ENCODE measurements around the gene SNTG2.
"Not testable (repeated sequence)": the region's sequence is repeated elsewhere in the genome, so short reads cannot be mapped to it uniquely, and the experiment has no call there.

The SNTG2 gene

GRCh38 chr2:1378456-1379150 is 428.0 kb downstream of the SNTG2 start:
- Histone ChIP-seq H3K4me1 (ENCODE audit: control insufficient read depth in 2 of 2, insufficient read depth in 1 of 2, low read depth in 1 of 2, low read length in 2 of 2) (no peaks in the 10 kb centered on the region), H3K27me3 (ENCODE audit: control insufficient read depth in 3 of 3, insufficient read depth in 3 of 3, low read depth in 1 of 3, low read length in 3 of 3) (no peaks in the 10 kb centered on the region), H2AFZ (ENCODE audit: low read length) (no peak overlapping the region), H3K23ac (ENCODE audit: low read depth, low read length, poor library complexity) (peak overlapping the region; percentile 71), H2AK5ac (ENCODE audit: low read depth, low read length) (peak overlapping the region; percentile 40), H3K14ac (ENCODE audit: low read length) (peak overlapping the region; percentile 60), H3K9me3 (replicated peaks in 1 of 2; ENCODE audit: control insufficient read depth in 2 of 2, insufficient read depth in 1 of 2, low read depth in 1 of 2, low read length in 2 of 2) (no peaks in the 10 kb centered on the region), H3K4me3 (ENCODE audit: low read length in 2 of 2) (no peak overlapping the region), H3K4ac (ENCODE audit: low read length) (no peak overlapping the region), H3K27ac (replicated peaks; ENCODE audit: low read length) (no peak overlapping the region), H2BK5ac (ENCODE audit: low read length) (no peak overlapping the region), H3K36me3 (replicated peaks in 1 of 2; ENCODE audit: control insufficient read depth in 2 of 2, insufficient read depth in 2 of 2, low read length in 2 of 2) (no peaks in the 10 kb centered on the region), H3K9ac (ENCODE audit: low read depth, low read length, poor library complexity) (no peak overlapping the region), H2BK12ac (ENCODE audit: low read length) (peak overlapping the region; percentile 77), H4K8ac (ENCODE audit: low read depth, low read length) (peak overlapping the region; percentile 54), H2BK120ac (ENCODE audit: low read depth, low read length) (peak overlapping the region; percentile 32), H3K79me1 (ENCODE audit: low read depth, low read length) (no peaks in the 10 kb centered on the region), H2BK15ac (ENCODE audit: low read length) (peak overlapping the region; percentile 63), H3K4me2 (ENCODE audit: insufficient read depth, low read length, poor library complexity, severe bottlenecking) (no peak overlapping the region), H3K18ac (ENCODE audit: low read length) (peak overlapping the region; percentile 63), H4K91ac (ENCODE audit: low read depth, low read length, poor library complexity) (no peak overlapping the region)
- WGBS, 2 donors (ENCODE audit: extremely low coverage in 2 of 2, insufficient read length in 2 of 2, insufficient replicate concordance in 1 of 2) = no CpG with 5 or more reads among the region's 17 CpGs
- no peak for DNase-seq (ENCODE audit: low spot score)

GRCh38 chr2:1381644-1382043 is 431.0 kb downstream of the SNTG2 start:
- Histone ChIP-seq H2AK5ac (ENCODE audit: low read depth, low read length) (no peak overlapping the region), H2BK12ac (ENCODE audit: low read length) (no peak overlapping the region), H2BK5ac (ENCODE audit: low read length) (no peak overlapping the region), H3K27me3 (ENCODE audit: control insufficient read depth in 3 of 3, insufficient read depth in 3 of 3, low read depth in 1 of 3, low read length in 3 of 3) (no peaks in the 10 kb centered on the region), H4K8ac (ENCODE audit: low read depth, low read length) (no peak overlapping the region), H3K4me1 (ENCODE audit: control insufficient read depth in 2 of 2, insufficient read depth in 1 of 2, low read depth in 1 of 2, low read length in 2 of 2) (no peaks in the 10 kb centered on the region), H3K4ac (ENCODE audit: low read length) (no peak overlapping the region), H3K23ac (ENCODE audit: low read depth, low read length, poor library complexity) (no peak overlapping the region), H3K36me3 (replicated peaks in 1 of 2; ENCODE audit: control insufficient read depth in 2 of 2, insufficient read depth in 2 of 2, low read length in 2 of 2) (no peaks in the 10 kb centered on the region), H3K4me2 (ENCODE audit: insufficient read depth, low read length, poor library complexity, severe bottlenecking) (no peak overlapping the region), H2AFZ (ENCODE audit: low read length) (no peak overlapping the region), H2BK120ac (ENCODE audit: low read depth, low read length) (no peak overlapping the region), H3K18ac (ENCODE audit: low read length) (no peak overlapping the region), H3K14ac (ENCODE audit: low read length) (no peak overlapping the region), H4K91ac (ENCODE audit: low read depth, low read length, poor library complexity) (no peak overlapping the region), H3K9ac (ENCODE audit: low read depth, low read length, poor library complexity) (no peak overlapping the region), H3K4me3 (ENCODE audit: low read length in 2 of 2) (no peak overlapping the region), H3K27ac (replicated peaks; ENCODE audit: low read length) (no peak overlapping the region), H3K79me1 (ENCODE audit: low read depth, low read length) (no peaks in the 10 kb centered on the region), H2BK15ac (ENCODE audit: low read length) (no peak overlapping the region), H3K9me3 (replicated peaks in 1 of 2; ENCODE audit: control insufficient read depth in 2 of 2, insufficient read depth in 1 of 2, low read depth in 1 of 2, low read length in 2 of 2) (no peaks in the 10 kb centered on the region)
- WGBS, 2 donors (ENCODE audit: extremely low coverage in 2 of 2, insufficient read length in 2 of 2, insufficient replicate concordance in 1 of 2) = no CpG with 5 or more reads among the region's 3 CpGs
- no peak for DNase-seq (ENCODE audit: low spot score)

- not testable (repeated sequence) for H2BK15ac ChIP-seq (ENCODE audit: low read length); H2AK5ac ChIP-seq (ENCODE audit: low read depth, low read length); H3K36me3 ChIP-seq (replicated peaks in 1 of 2; ENCODE audit: control insufficient read depth in 2 of 2, insufficient read depth in 2 of 2, low read length in 2 of 2); H3K23ac ChIP-seq (ENCODE audit: low read depth, low read length, poor library complexity); H4K8ac ChIP-seq (ENCODE audit: low read depth, low read length); H3K14ac ChIP-seq (ENCODE audit: low read length); H2BK5ac ChIP-seq (ENCODE audit: low read length); H2BK12ac ChIP-seq (ENCODE audit: low read length); H3K27ac ChIP-seq (replicated peaks; ENCODE audit: low read length); H2AFZ ChIP-seq (ENCODE audit: low read length); H3K18ac ChIP-seq (ENCODE audit: low read length); H3K4me3 ChIP-seq (ENCODE audit: low read length in 2 of 2); H4K91ac ChIP-seq (ENCODE audit: low read depth, low read length, poor library complexity); H3K79me1 ChIP-seq (ENCODE audit: low read depth, low read length); H3K9me3 ChIP-seq (replicated peaks in 1 of 2; ENCODE audit: control insufficient read depth in 2 of 2, insufficient read depth in 1 of 2, low read depth in 1 of 2, low read length in 2 of 2); H3K27me3 ChIP-seq (ENCODE audit: control insufficient read depth in 3 of 3, insufficient read depth in 3 of 3, low read depth in 1 of 3, low read length in 3 of 3); H2BK120ac ChIP-seq (ENCODE audit: low read depth, low read length); H3K4me1 ChIP-seq (ENCODE audit: control insufficient read depth in 2 of 2, insufficient read depth in 1 of 2, low read depth in 1 of 2, low read length in 2 of 2); H3K4ac ChIP-seq (ENCODE audit: low read length); DNase-seq (ENCODE audit: low spot score)
- no CpG with 5 or more reads among the region's 18 CpGs for WGBS, 2 donors (ENCODE audit: extremely low coverage in 2 of 2, insufficient read length in 2 of 2, insufficient replicate concordance in 1 of 2)
- peak overlapping the region; percentile 11 for H3K4me2 ChIP-seq (ENCODE audit: insufficient read depth, low read length, poor library complexity, severe bottlenecking)
- H3K9ac ChIP-seq (ENCODE audit: low read depth, low read length, poor library complexity) = peak overlapping the region; percentile 44
Measured at GRCh38 chr2:1387954-1388725, 437.5 kb downstream of the SNTG2 start.

GRCh38 chr2:1390118-1390517 is 439.5 kb downstream of the SNTG2 start:
- not testable (repeated sequence) for H3K9ac ChIP-seq (ENCODE audit: low read depth, low read length, poor library complexity); H3K27me3 ChIP-seq (ENCODE audit: control insufficient read depth in 3 of 3, insufficient read depth in 3 of 3, low read depth in 1 of 3, low read length in 3 of 3); H2BK12ac ChIP-seq (ENCODE audit: low read length); H2AK5ac ChIP-seq (ENCODE audit: low read depth, low read length); H2AFZ ChIP-seq (ENCODE audit: low read length); H3K27ac ChIP-seq (replicated peaks; ENCODE audit: low read length); H3K36me3 ChIP-seq (replicated peaks in 1 of 2; ENCODE audit: control insufficient read depth in 2 of 2, insufficient read depth in 2 of 2, low read length in 2 of 2); H3K79me1 ChIP-seq (ENCODE audit: low read depth, low read length); H2BK120ac ChIP-seq (ENCODE audit: low read depth, low read length); H3K9me3 ChIP-seq (replicated peaks in 1 of 2; ENCODE audit: control insufficient read depth in 2 of 2, insufficient read depth in 1 of 2, low read depth in 1 of 2, low read length in 2 of 2); H3K14ac ChIP-seq (ENCODE audit: low read length); H3K4ac ChIP-seq (ENCODE audit: low read length); H3K4me3 ChIP-seq (ENCODE audit: low read length in 2 of 2); H2BK15ac ChIP-seq (ENCODE audit: low read length); H3K4me2 ChIP-seq (ENCODE audit: insufficient read depth, low read length, poor library complexity, severe bottlenecking); H3K23ac ChIP-seq (ENCODE audit: low read depth, low read length, poor library complexity); DNase-seq (ENCODE audit: low spot score); H3K18ac ChIP-seq (ENCODE audit: low read length); H4K91ac ChIP-seq (ENCODE audit: low read depth, low read length, poor library complexity); H3K4me1 ChIP-seq (ENCODE audit: control insufficient read depth in 2 of 2, insufficient read depth in 1 of 2, low read depth in 1 of 2, low read length in 2 of 2); H2BK5ac ChIP-seq (ENCODE audit: low read length)
- WGBS, 2 donors (ENCODE audit: extremely low coverage in 2 of 2, insufficient read length in 2 of 2, insufficient replicate concordance in 1 of 2) = no CpG with 5 or more reads among the region's 6 CpGs
- peak overlapping the region; percentile 43 for H4K8ac ChIP-seq (ENCODE audit: low read depth, low read length)
